ENCODE measurements around the gene RYR3. TPM values are rescaled to one million over a fixed set of nuclear protein-coding genes. Genes with fewer than 3 reads are reported as not detected.

The RYR3 gene
- total RNA-seq, 1 donor from 2014 or later: under 0.01 TPM

DNA sequence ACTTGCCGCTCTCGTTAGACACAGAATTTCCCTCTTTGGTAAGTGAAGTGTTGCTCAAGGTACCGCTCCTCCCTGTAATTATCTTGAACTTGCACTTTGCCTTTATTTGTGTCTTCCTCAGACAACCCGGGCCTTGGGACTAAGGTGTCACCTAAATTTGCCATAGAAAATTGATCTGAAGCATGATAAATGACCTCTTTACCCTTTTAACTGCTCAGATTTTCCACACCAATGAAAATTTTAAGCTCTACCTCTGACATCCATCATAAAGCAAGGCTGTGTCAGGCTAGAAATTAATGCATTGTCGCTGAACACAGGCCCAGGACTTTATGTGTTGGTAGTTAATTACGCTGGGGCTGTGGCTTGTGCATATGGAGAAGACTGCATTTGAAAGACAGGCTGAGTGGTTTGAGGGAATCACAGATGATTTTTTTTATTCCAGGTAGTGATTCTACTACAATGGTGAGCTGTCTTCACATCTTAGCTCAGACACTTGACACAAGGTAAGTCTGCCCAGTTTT lies 458.0 kb downstream of the RYR3 start:
- H3K27me3 ChIP-seq (ENCODE audit: control insufficient read depth, insufficient read depth, low read length): no peaks in the 10 kb centered on the region
- DNase-seq (ENCODE audit: low read depth): no peak
- H3K36me3 ChIP-seq (ENCODE audit: control insufficient read depth, insufficient read depth, low read length): no peaks in the 10 kb centered on the region
- TF ChIP-seq CTCF (IDR thresholded peaks at IDR 0.05; ENCODE audit: insufficient read depth, low read length, severe bottlenecking): no peak
- no peak for FAIRE-seq
- H3K4me3 ChIP-seq (ENCODE audit: low read depth, low read length): no peak overlapping the region

DNA sequence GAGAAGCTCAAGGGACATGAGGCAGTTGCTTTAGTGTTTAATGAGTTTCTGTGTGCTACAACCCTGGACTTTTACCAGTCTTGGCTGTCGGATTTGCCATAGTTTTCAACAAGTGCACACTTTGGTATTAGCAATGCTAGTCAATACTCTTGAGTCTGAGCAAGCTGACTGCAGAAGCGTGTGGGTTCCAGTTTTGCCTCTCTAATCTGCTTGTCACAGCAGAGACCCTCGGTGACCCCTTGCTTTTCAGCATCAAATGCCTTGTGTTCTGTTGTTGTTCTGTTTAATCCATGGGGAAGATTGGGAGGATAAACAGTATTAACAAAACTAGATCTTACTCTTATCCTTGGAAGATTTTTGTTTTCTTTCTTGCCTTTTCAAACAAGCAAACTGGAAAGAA lies 463.2 kb downstream of the RYR3 start:
- H3K4me3 ChIP-seq (ENCODE audit: low read depth, low read length): no peak overlapping the region
- peaks cover 2% of the 10 kb centered on the region for H3K27me3 ChIP-seq (ENCODE audit: control insufficient read depth, insufficient read depth, low read length)
- H3K36me3 ChIP-seq (ENCODE audit: control insufficient read depth, insufficient read depth, low read length): no peaks in the 10 kb centered on the region
- DNase-seq (ENCODE audit: low read depth) (no peak), FAIRE-seq (no peak)
- no peak for TF ChIP-seq CTCF (IDR thresholded peaks at IDR 0.05; ENCODE audit: insufficient read depth, low read length, severe bottlenecking)

DNA sequence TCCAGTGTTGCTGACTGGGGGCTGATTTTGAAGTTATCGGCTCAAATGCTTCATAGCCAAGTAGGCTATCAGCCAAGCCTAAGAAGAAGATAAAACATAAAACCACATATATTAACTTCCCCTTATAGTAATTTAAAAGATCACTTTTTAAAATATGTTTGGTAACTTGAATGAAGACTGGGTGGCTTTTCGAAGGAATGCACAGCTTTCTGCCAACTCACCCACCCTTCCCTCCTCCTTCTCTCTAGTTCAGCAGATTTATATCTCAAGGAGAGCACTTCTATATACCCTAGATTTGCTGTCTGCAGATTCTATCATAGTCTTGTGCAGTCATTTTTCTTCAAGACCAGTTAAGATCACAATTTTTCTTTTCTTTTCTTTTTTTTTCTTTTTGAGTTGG lies 468.1 kb downstream of the RYR3 start:
- DNase-seq (ENCODE audit: low read depth) (no peak), FAIRE-seq (no peak)
- no peaks in the 10 kb centered on the region for H3K36me3 ChIP-seq (ENCODE audit: control insufficient read depth, insufficient read depth, low read length)
- TF ChIP-seq CTCF (IDR thresholded peaks at IDR 0.05; ENCODE audit: insufficient read depth, low read length, severe bottlenecking): no peak
- H3K4me3 ChIP-seq (ENCODE audit: low read depth, low read length): no peak overlapping the region
- H3K27me3 ChIP-seq (ENCODE audit: control insufficient read depth, insufficient read depth, low read length): peaks cover 2% of the 10 kb centered on the region

DNA sequence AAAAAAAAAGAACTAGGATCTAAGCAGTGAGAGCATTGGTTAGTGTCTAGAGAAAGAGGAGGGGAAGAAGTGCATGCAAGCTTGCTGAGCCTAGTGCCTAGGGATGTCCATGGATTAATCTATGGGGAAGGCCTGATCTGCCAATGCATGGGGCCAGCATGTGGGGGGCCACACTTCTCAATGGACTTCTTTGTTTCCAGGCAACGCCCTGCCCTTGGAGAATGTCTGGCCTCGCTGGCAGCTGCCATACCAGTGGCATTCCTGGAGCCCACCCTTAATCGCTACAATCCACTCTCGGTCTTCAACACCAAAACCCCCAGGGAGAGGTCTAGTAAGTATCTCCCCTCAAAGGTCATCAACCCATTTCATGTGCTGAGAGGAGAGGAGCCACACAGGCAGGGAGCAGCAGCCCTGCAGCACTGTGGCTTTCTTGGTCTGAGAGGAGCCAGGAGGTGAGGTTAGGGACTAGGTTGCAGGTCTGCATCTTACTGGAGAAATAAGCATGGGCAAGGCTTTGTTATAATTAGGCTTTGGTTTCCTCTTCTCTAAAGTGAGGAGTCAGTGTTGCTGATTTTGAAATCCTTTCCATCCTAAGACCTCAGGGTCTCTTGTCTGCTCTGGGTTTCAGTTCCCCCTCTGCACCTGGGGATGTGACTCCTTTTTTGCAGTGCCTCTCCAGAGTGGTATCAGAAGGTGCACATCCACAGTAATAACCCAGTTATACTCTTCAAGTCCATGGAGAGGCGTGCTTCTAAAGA lies 469.4 kb downstream of the RYR3 start:
- no peak for FAIRE-seq
- DNase-seq (ENCODE audit: low read depth): no peak
- H3K27me3 ChIP-seq (ENCODE audit: control insufficient read depth, insufficient read depth, low read length): peaks cover 2% of the 10 kb centered on the region
- TF ChIP-seq CTCF (IDR thresholded peaks at IDR 0.05; ENCODE audit: insufficient read depth, low read length, severe bottlenecking): no peak
- H3K4me3 ChIP-seq (ENCODE audit: low read depth, low read length): no peak overlapping the region
- no peaks in the 10 kb centered on the region for H3K36me3 ChIP-seq (ENCODE audit: control insufficient read depth, insufficient read depth, low read length)

GRCh38 chr15:33782966-33783365 lies 472.2 kb downstream of the RYR3 start:
- no peak overlapping the region for H3K4me3 ChIP-seq (ENCODE audit: low read depth, low read length)
- H3K36me3 ChIP-seq (ENCODE audit: control insufficient read depth, insufficient read depth, low read length): no peaks in the 10 kb centered on the region
- FAIRE-seq: no peak
- TF ChIP-seq CTCF (IDR thresholded peaks at IDR 0.05; ENCODE audit: insufficient read depth, low read length, severe bottlenecking): no peak
- no peak for DNase-seq (ENCODE audit: low read depth)
- H3K27me3 ChIP-seq (ENCODE audit: control insufficient read depth, insufficient read depth, low read length): no peaks in the 10 kb centered on the region

DNA sequence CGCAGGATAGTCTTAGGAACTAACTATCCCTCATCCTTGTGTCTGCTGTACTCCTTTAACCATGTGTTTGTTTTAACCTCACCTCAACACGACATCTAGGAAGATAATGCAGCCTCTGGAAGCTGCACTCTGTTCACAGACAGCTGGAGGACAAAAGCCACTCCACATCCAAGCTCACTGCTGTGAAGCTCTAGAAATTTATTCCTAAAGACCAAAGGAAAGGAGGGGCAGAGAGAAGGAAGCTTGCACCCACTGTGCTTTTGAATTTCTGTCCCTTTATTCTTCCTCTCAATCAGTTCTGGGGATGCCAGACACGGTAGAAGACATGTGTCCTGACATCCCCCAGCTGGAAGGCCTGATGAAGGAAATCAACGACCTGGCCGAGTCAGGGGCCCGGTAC lies 474.6 kb downstream of the RYR3 start:
- TF ChIP-seq CTCF (IDR thresholded peaks at IDR 0.05; ENCODE audit: insufficient read depth, low read length, severe bottlenecking): no peak
- Histone ChIP-seq H3K4me3 (ENCODE audit: low read depth, low read length) (no peak overlapping the region), H3K27me3 (ENCODE audit: control insufficient read depth, insufficient read depth, low read length) (no peaks in the 10 kb centered on the region), H3K36me3 (ENCODE audit: control insufficient read depth, insufficient read depth, low read length) (no peaks in the 10 kb centered on the region)
- DNase-seq (ENCODE audit: low read depth): no peak
- FAIRE-seq: no peak
